ENCODE measurements around the gene BARX1. TPM values are rescaled to one million over a fixed set of nuclear protein-coding genes. Genes with fewer than 3 reads are reported as not detected.

The BARX1 gene
- total RNA-seq, 1 donor from 2014 or later: not detected

Other genes starting within 250 kb of the BARX1 start
- gene PTPDC1, start 129.1 kb upstream of the BARX1 start, total RNA-seq: 20.0 TPM

All from occipital lobe (tissue), 1 donor.